HL-60 (cell line): ENCODE results near the gene ATP12A.

Experiments
- CTCF ChIP-seq: IDR thresholded peaks from one replicate; pipeline ENCODE4 v1.5.1; 2011; ENCODE audit warnings: low read length, control low read depth, inconsistent platforms; ENCODE audit not compliant: insufficient read depth
- GABPA ChIP-seq: IDR thresholded peaks from 2 replicates; pipeline ENCODE4 v1.6.1; 2012; ENCODE audit warnings: low read depth
- POLR2AphosphoS5 ChIP-seq: IDR thresholded peaks from 2 replicates; pipeline ENCODE4 v1.6.1; 2012; ENCODE audit warnings: low read depth
- REST ChIP-seq: IDR thresholded peaks from 2 replicates; pipeline ENCODE4 v1.6.1; 2012; ENCODE audit warnings: low read depth; ENCODE audit not compliant: insufficient replicate concordance
- SPI1 ChIP-seq: IDR thresholded peaks from 2 replicates; pipeline ENCODE4 v1.6.1; 2012; ENCODE audit warnings: low read depth, mild to moderate bottlenecking, borderline replicate concordance

- TF ChIP-seq CTCF (no peak), POLR2AphosphoS5 (no peak), REST (no peak), SPI1 (no peak), GABPA (no peak)
These were observed 56.8 kb downstream of the ATP12A start for GRCh38 chr13:24737042-24737441.
